Sigmoid colon (tissue), 4 donors: ENCODE results near the gene ALDH1A1.

Source experiments
- POLR2A ChIP-seq, 2 donors: fragments of 450-650 bp; IDR thresholded peaks; one replicate each; pipeline ENCODE4 v1.6.1; 2016; ENCODE audit warnings: antibody characterized with exemption in 2 of 2, mild to moderate bottlenecking in 2 of 2, moderate library complexity in 2 of 2
- POLR2AphosphoS5 ChIP-seq, 4 donors: sonication (generic); formaldehyde crosslinking; IDR thresholded peaks; one replicate each; pipeline ENCODE4 v1.6.1; 2017; ENCODE audit warnings: antibody characterized with exemption in 4 of 4
- TF ChIP-seq, protein P1 (sequence below), 4 experiments: fragments of 450-650 bp in 3 of 4; fragments of 200-600 bp in 1 of 4; IDR thresholded peaks; one replicate each; pipeline ENCODE4 v1.5.1; 2016 to 2019; ENCODE audit warnings: antibody characterized with exemption in 4 of 4, mild to moderate bottlenecking in 3 of 4, moderate library complexity in 2 of 4

DNA sequence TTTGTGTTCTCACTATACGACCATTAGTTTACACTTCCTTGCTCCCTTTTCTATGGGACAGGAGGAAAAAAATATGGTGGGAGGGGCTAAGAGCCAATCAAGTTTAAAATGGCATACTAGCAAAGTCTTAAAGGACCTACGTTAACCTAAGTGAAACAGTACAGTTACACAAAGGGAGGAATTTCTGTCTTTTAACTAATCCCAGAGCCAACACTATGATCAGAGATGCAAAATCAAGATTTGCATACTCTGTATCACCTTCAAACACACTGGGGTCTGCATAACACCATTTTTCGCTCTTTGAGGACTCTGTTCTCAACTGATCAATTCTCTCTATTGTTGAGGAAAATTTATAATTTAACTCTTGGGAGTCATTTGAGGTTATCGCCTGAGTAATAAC lies 49.8 kb downstream of the ALDH1A1 start:
- TF ChIP-seq, protein P1, sequence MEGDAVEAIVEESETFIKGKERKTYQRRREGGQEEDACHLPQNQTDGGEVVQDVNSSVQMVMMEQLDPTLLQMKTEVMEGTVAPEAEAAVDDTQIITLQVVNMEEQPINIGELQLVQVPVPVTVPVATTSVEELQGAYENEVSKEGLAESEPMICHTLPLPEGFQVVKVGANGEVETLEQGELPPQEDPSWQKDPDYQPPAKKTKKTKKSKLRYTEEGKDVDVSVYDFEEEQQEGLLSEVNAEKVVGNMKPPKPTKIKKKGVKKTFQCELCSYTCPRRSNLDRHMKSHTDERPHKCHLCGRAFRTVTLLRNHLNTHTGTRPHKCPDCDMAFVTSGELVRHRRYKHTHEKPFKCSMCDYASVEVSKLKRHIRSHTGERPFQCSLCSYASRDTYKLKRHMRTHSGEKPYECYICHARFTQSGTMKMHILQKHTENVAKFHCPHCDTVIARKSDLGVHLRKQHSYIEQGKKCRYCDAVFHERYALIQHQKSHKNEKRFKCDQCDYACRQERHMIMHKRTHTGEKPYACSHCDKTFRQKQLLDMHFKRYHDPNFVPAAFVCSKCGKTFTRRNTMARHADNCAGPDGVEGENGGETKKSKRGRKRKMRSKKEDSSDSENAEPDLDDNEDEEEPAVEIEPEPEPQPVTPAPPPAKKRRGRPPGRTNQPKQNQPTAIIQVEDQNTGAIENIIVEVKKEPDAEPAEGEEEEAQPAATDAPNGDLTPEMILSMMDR (IDR thresholded peaks at IDR 0.05), result no peak
- TF ChIP-seq POLR2A (IDR thresholded peaks at IDR 0.05) (no peak), POLR2AphosphoS5 (IDR thresholded peaks at IDR 0.05) (no peak)
